GM06990 (cell line): ENCODE results near the gene SMARCD2.

Experiments
- DNase-seq: peaks from one replicate; pipeline ENCODE4 v3.0.0-alpha.2; 2011; ENCODE audit not compliant: insufficient read length; ENCODE audit errors: extremely low read depth
- H3K27me3 ChIP-seq: replicated peaks from 2 replicates; pipeline ENCODE4 v1.6.0; 2011; ENCODE audit warnings: low read length; ENCODE audit not compliant: control insufficient read depth, insufficient read depth
- H3K36me3 ChIP-seq: 2 replicates; pipeline ENCODE4 v1.5.1; 2011; ENCODE audit warnings: low read length; ENCODE audit not compliant: control insufficient read depth, insufficient read depth
- H3K4me3 ChIP-seq: replicated peaks from 2 replicates; pipeline ENCODE4 v1.5.1; 2011; ENCODE audit warnings: low read depth, mild to moderate bottlenecking, control low read depth, low read length
- TF ChIP-seq, protein P1 (sequence below): IDR thresholded peaks from 2 replicates; pipeline ENCODE4 v1.5.1; 2011; ENCODE audit warnings: low read length, control low read depth, mild to moderate bottlenecking, inconsistent platforms; ENCODE audit not compliant: insufficient read depth, poor library complexity, severe bottlenecking

The SMARCD2 gene

DNA sequence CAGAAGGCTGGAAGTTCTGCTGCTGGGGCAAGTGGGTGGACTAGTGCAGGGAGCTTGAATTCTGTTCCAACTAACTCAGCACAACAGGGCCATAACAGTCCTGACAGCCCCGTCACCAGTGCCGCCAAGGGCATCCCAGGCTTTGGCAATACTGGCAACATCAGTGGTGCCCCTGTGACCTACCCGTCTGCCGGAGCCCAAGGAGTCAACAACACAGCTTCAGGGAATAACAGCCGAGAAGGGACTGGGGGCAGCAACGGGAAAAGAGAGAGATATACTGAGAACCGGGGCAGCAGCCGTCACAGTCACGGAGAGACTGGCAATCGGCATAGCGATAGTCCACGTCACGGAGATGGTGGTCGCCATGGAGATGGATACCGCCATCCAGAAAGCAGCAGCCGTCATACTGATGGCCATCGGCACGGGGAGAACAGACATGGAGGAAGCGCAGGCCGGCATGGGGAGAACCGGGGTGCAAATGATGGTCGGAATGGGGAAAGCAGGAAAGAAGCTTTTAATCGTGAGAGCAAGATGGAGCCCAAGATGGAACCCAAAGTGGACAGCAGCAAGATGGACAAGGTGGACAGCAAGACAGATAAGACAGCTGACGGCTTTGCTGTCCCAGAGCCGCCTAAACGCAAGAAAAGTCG lies 24.6 kb downstream of the SMARCD2 start:
- TF ChIP-seq, protein P1, sequence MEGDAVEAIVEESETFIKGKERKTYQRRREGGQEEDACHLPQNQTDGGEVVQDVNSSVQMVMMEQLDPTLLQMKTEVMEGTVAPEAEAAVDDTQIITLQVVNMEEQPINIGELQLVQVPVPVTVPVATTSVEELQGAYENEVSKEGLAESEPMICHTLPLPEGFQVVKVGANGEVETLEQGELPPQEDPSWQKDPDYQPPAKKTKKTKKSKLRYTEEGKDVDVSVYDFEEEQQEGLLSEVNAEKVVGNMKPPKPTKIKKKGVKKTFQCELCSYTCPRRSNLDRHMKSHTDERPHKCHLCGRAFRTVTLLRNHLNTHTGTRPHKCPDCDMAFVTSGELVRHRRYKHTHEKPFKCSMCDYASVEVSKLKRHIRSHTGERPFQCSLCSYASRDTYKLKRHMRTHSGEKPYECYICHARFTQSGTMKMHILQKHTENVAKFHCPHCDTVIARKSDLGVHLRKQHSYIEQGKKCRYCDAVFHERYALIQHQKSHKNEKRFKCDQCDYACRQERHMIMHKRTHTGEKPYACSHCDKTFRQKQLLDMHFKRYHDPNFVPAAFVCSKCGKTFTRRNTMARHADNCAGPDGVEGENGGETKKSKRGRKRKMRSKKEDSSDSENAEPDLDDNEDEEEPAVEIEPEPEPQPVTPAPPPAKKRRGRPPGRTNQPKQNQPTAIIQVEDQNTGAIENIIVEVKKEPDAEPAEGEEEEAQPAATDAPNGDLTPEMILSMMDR: no peak
- no peak for DNase-seq
- H3K36me3 ChIP-seq: peaks cover 56% of the 10 kb centered on the region
- no peak overlapping the region for H3K4me3 ChIP-seq
- no peaks in the 10 kb centered on the region for H3K27me3 ChIP-seq

GRCh38 chr17:63816669-63817068 lies 25.8 kb downstream of the SMARCD2 start:
- TF ChIP-seq, protein P1: no peak
- DNase-seq: no peak
- peaks cover 57% of the 10 kb centered on the region for H3K36me3 ChIP-seq

DNA sequence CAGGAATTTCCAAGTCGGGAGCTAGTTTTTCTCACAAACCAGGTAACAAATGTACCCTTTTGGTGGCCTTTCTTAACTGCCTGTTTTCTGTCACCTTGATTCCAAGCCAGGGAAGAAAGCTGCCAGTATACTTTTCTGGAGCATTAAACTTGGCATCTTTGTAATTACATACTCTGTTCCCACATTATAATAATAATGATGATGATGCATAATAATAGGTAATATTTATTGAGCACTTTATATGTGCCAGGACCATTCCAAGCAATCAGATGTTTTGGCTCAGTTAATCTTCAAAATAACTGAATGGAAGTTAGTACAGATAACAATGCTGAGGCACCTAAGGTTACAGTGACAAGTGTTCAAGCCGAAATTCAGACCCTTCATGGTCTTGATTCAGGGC lies 26.4 kb downstream of the SMARCD2 start:
- no peak for DNase-seq
- TF ChIP-seq, protein P1: no peak
- no peaks in the 10 kb centered on the region for H3K27me3 ChIP-seq
- H3K36me3 ChIP-seq: peaks cover 56% of the 10 kb centered on the region
- H3K4me3 ChIP-seq: no peak overlapping the region

More at GRCh38 chr17:63816669-63817068, 25.8 kb downstream of the SMARCD2 start:
- Histone ChIP-seq H3K4me3 (no peak overlapping the region), H3K27me3 (no peaks in the 10 kb centered on the region)

- TF ChIP-seq, protein P1: no peak
- DNase-seq: no peak
- H3K4me3 ChIP-seq: no peak overlapping the region
- no peaks in the 10 kb centered on the region for H3K27me3 ChIP-seq
- H3K36me3 ChIP-seq: peaks cover 26% of the 10 kb centered on the region
Observed at GRCh38 chr17:63809970-63810369, 32.5 kb downstream of the SMARCD2 start.

GRCh38 chr17:63805591-63805990 lies 36.9 kb downstream of the SMARCD2 start:
- Histone ChIP-seq H3K36me3 (peaks cover 13% of the 10 kb centered on the region), H3K27me3 (no peaks in the 10 kb centered on the region), H3K4me3 (no peak overlapping the region)
- no peak for DNase-seq
- TF ChIP-seq, protein P1: no peak

DNA sequence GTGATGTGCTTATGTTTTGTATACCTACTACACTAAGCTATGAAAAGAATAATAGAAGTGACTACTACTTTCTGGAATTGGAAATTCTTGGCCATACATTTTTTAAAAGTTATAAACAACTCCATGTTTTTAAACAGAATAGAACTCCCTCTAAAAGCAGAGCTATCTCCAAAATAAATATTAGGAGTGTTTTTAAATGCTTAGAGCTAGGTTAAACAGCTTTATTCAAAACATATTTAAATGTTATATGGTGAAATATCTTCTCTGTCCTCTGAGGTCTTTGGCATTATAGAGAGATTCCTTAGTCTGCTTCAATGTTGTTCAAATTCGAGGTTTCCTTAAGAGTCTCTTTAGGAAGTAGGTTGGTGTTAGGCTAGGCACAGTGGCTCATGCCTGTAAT lies 38.2 kb downstream of the SMARCD2 start:
- Histone ChIP-seq H3K36me3 (peaks cover 10% of the 10 kb centered on the region), H3K4me3 (no peak overlapping the region), H3K27me3 (no peaks in the 10 kb centered on the region)
- TF ChIP-seq, protein P1: no peak
- no peak for DNase-seq
